SU-DHL-6 (cell line): Measurements from ENCODE around the gene NIPA2.

Experiments used
- H2AFZ ChIP-seq: fragments of 200-600 bp; sonication (generic); 2 replicates; pipeline ENCODE4 v1.6.1; 2014; ENCODE audit warnings: low read depth, mild to moderate bottlenecking, moderate library complexity, mixed read lengths, antibody characterized with exemption, low read length; ENCODE audit not compliant: severe bottlenecking
- H3F3A ChIP-seq: fragments of 200-600 bp; shearing (Covaris generic); 2 replicates; pipeline ENCODE4 v1.6.0; 2016; ENCODE audit warnings: antibody characterized with exemption, mild to moderate bottlenecking; ENCODE audit not compliant: insufficient read depth
- H3K27ac ChIP-seq: fragments of 200-600 bp; sonication (generic); 2 replicates; pipeline ENCODE4 v1.5.1; 2016; ENCODE audit warnings: low read depth, mild to moderate bottlenecking, low read length, moderate library complexity, mixed read lengths
- H3K27me3 ChIP-seq: fragments of 200-600 bp; sonication (generic), shearing (Covaris generic); 2 replicates; pipeline ENCODE4 v1.6.0; 2014; ENCODE audit warnings: mild to moderate bottlenecking, low read length
- H3K36me3 ChIP-seq: fragments of 200-600 bp; sonication (generic); 2 replicates; pipeline ENCODE4 v1.6.1; 2014; ENCODE audit warnings: mild to moderate bottlenecking, low read length, mixed read lengths
- H3K4me2 ChIP-seq: fragments of 300-600, 200-600 bp; shearing (Covaris generic), sonication (generic); 2 replicates; pipeline ENCODE4 v1.6.0; 2014; ENCODE audit warnings: low read length, low read depth, mild to moderate bottlenecking; ENCODE audit not compliant: poor library complexity, severe bottlenecking
- H3K4me3 ChIP-seq: fragments of 200-600 bp; sonication (generic); 2 replicates; pipeline ENCODE4 v1.5.1; 2014; ENCODE audit warnings: antibody characterized with exemption, low read length, mild to moderate bottlenecking, mixed read lengths; ENCODE audit not compliant: insufficient read depth, poor library complexity, severe bottlenecking
- H3K79me2 ChIP-seq: fragments of 200-600 bp; sonication (generic); 2 replicates; pipeline ENCODE4 v1.6.1; 2014; ENCODE audit warnings: mild to moderate bottlenecking, low read length, moderate library complexity; ENCODE audit not compliant: insufficient read depth
- H3K9ac ChIP-seq: fragments of 200-600 bp; sonication (generic); 2 replicates; pipeline ENCODE4 v1.7.0; 2014; ENCODE audit warnings: mild to moderate bottlenecking, low read length
- H3K9me2 ChIP-seq: fragments of 200-600 bp; sonication (generic); replicated peaks from 2 replicates; pipeline ENCODE4 v1.6.1; 2014; ENCODE audit warnings: low read length; ENCODE audit not compliant: insufficient read depth
- H3K9me3 ChIP-seq: fragments of 200-600 bp; sonication (generic); 2 replicates; pipeline ENCODE4 v1.6.1; 2014; ENCODE audit warnings: low read length, mixed read lengths; ENCODE audit not compliant: insufficient read depth
- H4K20me1 ChIP-seq: fragments of 200-600 bp; sonication (generic); 2 replicates; pipeline ENCODE4 v1.6.1; 2014; ENCODE audit warnings: low read depth, mild to moderate bottlenecking, antibody characterized with exemption, low read length, moderate library complexity, mixed read lengths
- EZH2phosphoT487 ChIP-seq: fragments of 200-600 bp; sonication (generic), shearing (Covaris generic); conservative IDR thresholded peaks from 2 replicates; pipeline ENCODE4 v1.6.1; 2018; ENCODE audit warnings: mild to moderate bottlenecking, antibody characterized with exemption, low read length, moderate library complexity, mixed read lengths
- TF ChIP-seq, protein P1 (sequence below): fragments of 200-600 bp; sonication (generic); IDR thresholded peaks from one replicate; pipeline ENCODE4 v1.5.1; 2017; ENCODE audit warnings: antibody characterized with exemption, mild to moderate bottlenecking, low read length, moderate library complexity; ENCODE audit not compliant: insufficient read depth, poor library complexity, severe bottlenecking

Gene NIPA2

DNA sequence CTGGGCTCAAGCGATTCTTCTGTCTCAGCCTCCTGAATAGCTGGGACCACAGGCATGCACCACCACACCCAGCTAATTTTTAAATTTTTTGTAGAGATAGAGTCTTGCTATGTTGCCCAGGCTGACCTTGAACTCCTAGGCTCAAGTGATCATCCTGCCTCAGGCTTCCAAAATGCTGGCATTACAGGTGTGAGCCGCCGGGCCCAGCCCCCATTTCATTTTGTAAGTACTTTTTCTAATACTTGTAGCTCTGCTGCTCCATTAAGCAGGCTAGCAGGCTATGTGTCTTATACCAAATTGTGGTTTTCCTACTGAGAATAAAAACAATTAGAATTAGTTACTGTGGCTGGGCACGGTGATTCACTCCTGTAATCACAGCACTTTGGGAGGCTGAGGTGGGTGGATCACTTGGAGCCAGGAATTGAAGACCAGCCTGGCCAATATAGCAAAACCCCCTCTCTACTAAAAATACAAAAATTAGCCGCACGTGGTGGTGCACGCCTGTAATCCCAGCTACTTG lies 29.6 kb upstream of the NIPA2 start:
- Histone ChIP-seq H3K4me3 (no peak overlapping the region), H4K20me1 (no peaks in the 10 kb centered on the region; the same call in 1 of the 2 replicates), H3K4me2 (no peak overlapping the region), H3K36me3 (no peaks in the 10 kb centered on the region), H3K9ac (no peak overlapping the region), H3K27me3 (no peaks in the 10 kb centered on the region), H3K9me3 (no peaks in the 10 kb centered on the region), H3K79me2 (peaks cover 74% of the 10 kb centered on the region), H3K27ac (no peak overlapping the region), H3F3A (no peaks in the 10 kb centered on the region), H2AFZ (no peak overlapping the region), H3K9me2 (no peaks in the 10 kb centered on the region)
- TF ChIP-seq, protein P1, sequence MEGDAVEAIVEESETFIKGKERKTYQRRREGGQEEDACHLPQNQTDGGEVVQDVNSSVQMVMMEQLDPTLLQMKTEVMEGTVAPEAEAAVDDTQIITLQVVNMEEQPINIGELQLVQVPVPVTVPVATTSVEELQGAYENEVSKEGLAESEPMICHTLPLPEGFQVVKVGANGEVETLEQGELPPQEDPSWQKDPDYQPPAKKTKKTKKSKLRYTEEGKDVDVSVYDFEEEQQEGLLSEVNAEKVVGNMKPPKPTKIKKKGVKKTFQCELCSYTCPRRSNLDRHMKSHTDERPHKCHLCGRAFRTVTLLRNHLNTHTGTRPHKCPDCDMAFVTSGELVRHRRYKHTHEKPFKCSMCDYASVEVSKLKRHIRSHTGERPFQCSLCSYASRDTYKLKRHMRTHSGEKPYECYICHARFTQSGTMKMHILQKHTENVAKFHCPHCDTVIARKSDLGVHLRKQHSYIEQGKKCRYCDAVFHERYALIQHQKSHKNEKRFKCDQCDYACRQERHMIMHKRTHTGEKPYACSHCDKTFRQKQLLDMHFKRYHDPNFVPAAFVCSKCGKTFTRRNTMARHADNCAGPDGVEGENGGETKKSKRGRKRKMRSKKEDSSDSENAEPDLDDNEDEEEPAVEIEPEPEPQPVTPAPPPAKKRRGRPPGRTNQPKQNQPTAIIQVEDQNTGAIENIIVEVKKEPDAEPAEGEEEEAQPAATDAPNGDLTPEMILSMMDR = no peak
- TF ChIP-seq EZH2phosphoT487 = no peak

DNA sequence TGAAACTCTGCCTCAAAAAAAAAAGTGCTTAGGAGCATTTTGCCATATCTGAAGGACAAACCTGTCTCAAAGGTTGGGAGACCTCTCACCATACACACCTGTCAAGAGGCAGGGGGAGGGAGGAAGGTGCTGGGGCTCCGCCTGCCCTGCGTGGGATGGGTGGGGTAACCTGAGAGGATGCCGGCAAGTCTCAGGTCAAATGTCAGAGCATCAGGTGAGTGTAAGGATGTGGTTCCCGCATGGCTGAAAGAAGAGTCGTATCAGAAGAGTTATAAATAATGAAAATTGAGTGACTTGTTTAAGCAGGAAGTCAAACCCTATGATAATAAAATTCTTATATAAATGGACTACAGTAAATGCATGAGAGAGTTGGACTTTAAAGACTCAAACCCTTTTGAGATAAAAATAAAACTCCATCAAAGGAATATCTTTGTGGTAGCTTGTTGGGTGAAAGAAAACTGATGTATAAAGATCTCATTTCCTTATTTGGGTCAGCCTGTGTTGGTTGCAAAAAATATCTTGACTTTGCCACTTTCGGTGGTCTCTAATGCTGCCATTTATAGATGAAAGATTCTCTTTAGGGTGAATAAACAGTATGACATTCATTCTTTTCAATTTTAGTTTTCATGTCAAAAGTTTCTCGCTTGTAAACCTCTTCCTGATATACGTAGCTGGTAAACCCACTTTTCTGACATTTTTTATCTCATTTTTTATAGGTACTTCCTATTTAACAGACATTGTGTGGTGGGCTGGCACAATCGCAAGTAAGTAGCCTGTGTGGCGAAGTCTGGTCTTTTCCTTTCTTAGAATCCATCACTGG lies 28.2 kb upstream of the NIPA2 start:
- Histone ChIP-seq H3K79me2 (peaks cover 68% of the 10 kb centered on the region), H3K4me3 (no peak overlapping the region), H3K9ac (no peak overlapping the region), H4K20me1 (no peaks in the 10 kb centered on the region; the same call in 1 of the 2 replicates), H2AFZ (no peak overlapping the region), H3K9me3 (no peaks in the 10 kb centered on the region), H3K4me2 (no peak overlapping the region), H3K27me3 (no peaks in the 10 kb centered on the region), H3K9me2 (no peaks in the 10 kb centered on the region), H3F3A (no peaks in the 10 kb centered on the region), H3K36me3 (peaks cover 2% of the 10 kb centered on the region; the same call in 1 of the 2 replicates), H3K27ac (no peak overlapping the region)
- no peak for TF ChIP-seq EZH2phosphoT487
- TF ChIP-seq, protein P1 = no peak

DNA sequence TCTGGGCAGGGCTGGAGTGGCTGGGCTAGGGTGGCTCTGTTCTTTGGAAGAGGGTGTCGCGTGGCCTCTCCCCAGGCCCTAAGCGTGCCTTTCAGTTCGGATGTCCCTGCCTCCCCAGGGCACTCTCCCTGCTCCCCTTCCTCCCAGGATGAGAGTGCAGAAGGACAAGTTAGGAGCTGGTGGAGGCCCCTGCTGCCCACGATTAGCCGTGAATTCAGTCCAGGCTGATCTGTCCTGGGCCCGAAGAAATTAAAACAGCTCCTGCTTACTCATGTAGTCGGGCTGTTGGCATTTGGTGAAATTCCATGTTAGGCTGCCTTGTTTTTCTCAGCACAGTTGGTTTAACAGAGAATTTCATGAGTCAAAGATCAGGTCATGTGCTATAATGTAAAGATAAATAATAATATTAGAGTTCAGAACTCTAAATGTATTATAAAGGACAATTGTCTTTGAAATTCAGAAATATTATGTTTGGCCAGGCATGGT lies 27.6 kb upstream of the NIPA2 start:
- H2AFZ ChIP-seq = no peak overlapping the region
- no peak for TF ChIP-seq EZH2phosphoT487
- TF ChIP-seq, protein P1 = no peak
- H3K4me2 ChIP-seq = no peak overlapping the region
- no peak overlapping the region for H3K9ac ChIP-seq
- H3K9me2 ChIP-seq = no peaks in the 10 kb centered on the region
- no peaks in the 10 kb centered on the region; the same call in 1 of the 2 replicates for H4K20me1 ChIP-seq
- peaks cover 6% of the 10 kb centered on the region; the same call in 1 of the 2 replicates for H3K36me3 ChIP-seq
- H3K79me2 ChIP-seq = peaks cover 64% of the 10 kb centered on the region
- H3F3A ChIP-seq = no peaks in the 10 kb centered on the region
- H3K4me3 ChIP-seq = no peak overlapping the region
- H3K27me3 ChIP-seq = no peaks in the 10 kb centered on the region
- H3K9me3 ChIP-seq = no peaks in the 10 kb centered on the region
- no peak overlapping the region for H3K27ac ChIP-seq
